GM19468 (cell line): Measurements from ENCODE around the gene SEC16A.

Source experiments
- ATAC-seq: cut with Tn5 transposase; IDR thresholded peaks from one replicate; pipeline ENCODE4 v1.9.1; 2021; ENCODE audit warnings: mild to moderate bottlenecking, moderate library complexity, moderate number of reproducible peaks; ENCODE audit not compliant: unreplicated experiment; ENCODE audit errors: extremely low read depth

Gene SEC16A

GRCh38 chr9:136520053-136520540 is 37.3 kb upstream of the SEC16A start:
- no peak for ATAC-seq

GRCh38 chr9:136519263-136520052 is 36.6 kb upstream of the SEC16A start:
- ATAC-seq: no peak

- no peak for ATAC-seq
These were observed 35.8 kb upstream of the SEC16A start for GRCh38 chr9:136518623-136519022.

DNA sequence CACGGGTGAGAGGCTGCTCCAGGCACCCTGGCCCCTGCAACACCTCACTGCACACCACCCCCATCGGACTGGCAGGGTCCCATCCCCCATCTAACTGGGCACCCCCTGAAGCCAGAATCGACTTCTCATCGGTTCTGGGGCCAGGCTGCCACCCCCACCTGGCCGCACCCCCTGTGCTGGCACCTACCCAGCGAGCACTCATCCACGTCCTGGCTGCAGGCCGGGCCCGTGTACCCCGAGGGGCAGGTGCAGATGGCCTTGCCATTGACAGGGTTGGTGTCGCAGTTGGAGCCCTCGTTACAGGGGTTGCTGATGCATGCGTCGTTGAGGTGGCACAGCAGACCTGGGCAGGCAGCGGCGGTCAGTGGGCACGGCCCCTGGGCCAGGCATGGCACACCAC is 35.1 kb upstream of the SEC16A start:
- ATAC-seq: no peak

DNA sequence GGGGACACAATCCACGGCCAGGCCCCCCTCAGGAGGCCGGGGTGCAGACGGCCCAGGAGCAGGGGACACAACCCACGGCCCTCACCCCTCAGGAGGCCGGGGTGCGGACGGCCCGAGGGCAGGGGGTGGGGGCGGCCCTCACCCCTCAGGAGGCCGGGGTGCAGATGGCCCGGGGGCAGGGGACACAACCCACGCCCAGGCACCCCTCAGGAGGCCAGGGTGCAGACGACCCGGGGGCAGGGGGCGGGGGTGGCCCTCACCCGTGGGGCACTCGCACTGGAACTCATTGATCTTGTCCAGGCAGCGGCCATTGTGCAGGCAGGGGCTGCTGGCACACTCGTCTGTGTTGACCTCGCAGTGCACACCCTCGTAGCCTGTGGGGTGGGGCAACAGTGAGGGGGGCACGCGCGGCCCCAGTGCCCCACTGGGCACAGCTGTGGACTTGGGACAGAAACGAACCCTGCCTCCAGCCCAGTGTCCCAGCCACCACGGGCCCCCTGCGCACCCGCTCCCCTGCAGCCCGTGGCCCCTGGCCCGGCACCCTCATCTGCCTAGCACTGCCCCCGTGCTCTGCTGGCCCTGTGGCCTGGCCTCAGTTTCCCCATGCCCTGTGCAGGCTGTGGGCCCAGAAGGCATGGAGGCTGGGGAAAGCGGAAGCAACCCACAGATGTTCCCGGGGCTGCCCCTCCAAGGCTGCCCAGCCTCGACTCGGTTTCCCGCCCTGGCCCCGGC is 34.3 kb upstream of the SEC16A start:
- no peak for ATAC-seq

DNA sequence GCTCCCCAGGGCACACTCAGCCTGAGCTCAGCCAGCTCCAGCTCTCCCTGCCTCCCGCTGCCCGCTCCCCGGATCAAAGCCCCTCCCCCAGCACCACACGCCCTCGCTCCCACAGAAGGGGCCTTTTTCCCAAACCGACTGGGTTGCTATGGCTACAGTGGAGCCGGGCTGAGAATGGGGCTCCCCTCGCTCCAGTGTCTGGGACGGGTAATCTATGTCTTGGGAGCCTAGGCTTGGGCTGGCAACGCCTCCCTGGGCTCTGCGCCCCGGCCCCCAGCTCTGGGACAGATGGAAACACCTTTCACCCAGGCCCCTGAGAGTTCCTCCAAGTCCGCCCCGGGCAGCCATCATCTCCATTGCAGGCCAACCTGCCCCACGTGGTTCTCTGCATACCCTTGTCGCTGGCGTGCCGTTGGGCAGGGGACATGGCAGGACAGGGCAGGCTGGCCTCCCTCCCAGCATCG is 33.4 kb upstream of the SEC16A start:
- ATAC-seq: no peak

- ATAC-seq: no peak
These were observed 32.4 kb upstream of the SEC16A start for GRCh38 chr9:136515276-136515675.

DNA sequence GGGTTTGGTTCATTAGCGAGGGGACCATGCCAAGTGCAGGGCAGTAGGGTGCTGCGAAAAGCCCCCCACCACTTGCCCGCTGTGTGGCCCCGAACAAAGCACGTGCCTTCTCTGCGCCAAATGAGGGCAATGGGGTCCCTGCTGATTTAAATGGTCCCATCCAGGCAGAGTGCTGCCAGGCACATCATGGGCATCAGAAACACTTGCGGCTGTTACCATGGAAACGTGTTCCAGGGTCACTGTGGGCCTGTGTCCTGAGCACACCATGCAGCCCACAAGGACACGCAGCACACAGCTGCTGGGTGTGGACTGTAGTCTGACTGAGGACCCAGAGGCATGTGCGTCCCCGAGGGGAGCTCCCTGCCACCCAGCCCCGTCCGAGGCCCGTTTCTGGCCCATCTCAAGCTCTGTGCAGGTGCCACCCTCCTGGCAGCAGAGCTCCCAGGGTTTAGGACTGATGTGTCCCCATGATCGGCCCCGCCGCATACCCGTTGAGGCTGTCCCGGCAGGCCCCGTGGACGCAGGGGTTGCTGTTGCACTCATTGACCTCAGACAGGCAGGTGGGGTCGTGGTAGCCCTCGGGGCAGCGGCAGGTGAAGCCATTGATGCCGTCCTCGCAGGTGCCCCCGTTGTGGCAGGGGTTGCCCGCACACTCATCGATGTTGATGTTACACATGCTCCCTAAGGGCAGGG is 31.3 kb upstream of the SEC16A start:
- ATAC-seq: no peak

- ATAC-seq: no peak
These were observed 30.4 kb upstream of the SEC16A start for GRCh38 chr9:136513191-136513590.

GRCh38 chr9:136512651-136513071 is 29.8 kb upstream of the SEC16A start:
- ATAC-seq: no peak

- no peak for ATAC-seq
These were observed 29.1 kb upstream of the SEC16A start for GRCh38 chr9:136511670-136512592.

GRCh38 chr9:136511144-136511669 is 28.4 kb upstream of the SEC16A start:
- no peak for ATAC-seq

DNA sequence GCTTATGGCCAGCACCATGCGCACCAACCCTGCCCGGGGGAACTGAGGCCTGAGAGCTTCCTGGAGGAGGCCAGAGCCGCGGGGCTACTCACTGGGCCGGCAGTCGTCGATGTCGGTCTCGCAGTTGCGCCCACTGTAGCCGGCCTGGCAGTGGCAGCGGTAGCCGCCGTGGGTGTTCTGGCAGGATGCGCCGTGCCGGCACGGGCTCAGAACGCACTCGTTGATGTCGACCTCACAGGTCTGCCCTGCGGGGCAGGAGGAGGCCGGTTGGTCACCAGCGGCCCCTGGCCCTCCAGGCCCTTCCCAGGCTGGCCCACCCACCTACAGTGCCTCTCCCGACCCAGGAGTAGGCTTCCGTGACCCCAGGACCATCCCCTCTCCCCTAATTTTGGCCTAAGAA is 27.7 kb upstream of the SEC16A start:
- no peak for ATAC-seq

- ATAC-seq: no peak
These were observed 26.7 kb upstream of the SEC16A start for GRCh38 chr9:136509549-136509948.

DNA sequence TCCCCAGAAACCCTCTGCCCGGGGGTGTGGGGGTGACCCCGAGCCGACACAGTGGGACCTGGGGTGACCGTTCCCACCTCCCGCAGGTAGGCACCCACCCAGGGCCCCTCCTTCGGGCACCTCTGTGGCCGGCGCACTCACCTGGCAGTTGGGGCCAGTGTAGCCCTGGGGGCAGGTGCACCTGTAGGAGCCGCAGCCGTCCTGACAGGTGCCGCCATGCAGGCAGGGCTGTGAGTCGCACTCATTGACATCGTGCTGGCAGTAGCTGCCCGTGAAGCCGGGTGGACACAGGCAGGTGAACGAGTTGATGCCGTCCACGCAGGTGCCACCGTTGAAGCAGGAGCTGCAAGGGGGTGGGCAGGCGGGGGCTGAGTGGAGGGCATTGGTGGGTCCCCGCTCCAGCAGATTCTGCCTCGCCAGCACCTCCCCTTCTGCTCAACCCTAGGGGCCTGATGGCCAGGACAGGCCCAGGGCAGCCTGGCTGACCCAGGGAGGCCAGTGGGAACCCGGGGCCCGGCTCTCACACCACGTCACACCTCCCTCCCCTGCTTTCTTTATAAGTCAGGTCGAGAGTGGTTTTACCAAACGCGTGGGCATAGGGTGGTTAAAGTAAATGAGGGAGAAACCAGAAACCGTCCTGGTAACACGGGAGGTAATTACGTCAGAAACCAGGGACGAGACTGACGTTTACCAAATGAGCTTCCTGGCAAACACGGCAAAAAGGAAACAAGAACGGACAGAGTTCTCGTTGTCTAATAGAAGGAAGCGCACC is 26.1 kb upstream of the SEC16A start:
- no peak for ATAC-seq

GRCh38 chr9:136507992-136508375 is 25.1 kb upstream of the SEC16A start:
- no peak for ATAC-seq

- no peak for ATAC-seq
These were observed 24.6 kb upstream of the SEC16A start for GRCh38 chr9:136507221-136507991.

GRCh38 chr9:136506425-136506824 is 23.6 kb upstream of the SEC16A start:
- no peak for ATAC-seq
